HFFc6 (cell line): ENCODE measurements around the gene TMF1. TPM values are rescaled to one million over a fixed set of nuclear protein-coding genes. Genes with fewer than 3 reads are reported as not detected.

Experiments
- DNase-seq: peaks from one replicate; pipeline ENCODE4 v3.0.0-alpha.2; 2018
- H3K27ac Mint-ChIP-seq: 2 replicates; pipeline ENCODE4 v1.8.0; 2020; ENCODE audit warnings: mild to moderate bottlenecking, mixed read lengths
- H3K27me3 Mint-ChIP-seq: 2 replicates; pipeline ENCODE4 v1.8.0; 2021; ENCODE audit warnings: mild to moderate bottlenecking, moderate library complexity, mixed read lengths; ENCODE audit not compliant: insufficient read depth
- H3K36me3 Mint-ChIP-seq: 2 replicates; pipeline ENCODE4 v1.8.0; 2021; ENCODE audit warnings: low read depth, mixed read lengths
- H3K4me1 Mint-ChIP-seq: 2 replicates; pipeline ENCODE4 v1.8.0; 2020; ENCODE audit warnings: low read depth, mixed read lengths
- H3K4me3 Mint-ChIP-seq: 2 replicates; pipeline ENCODE4 v1.8.0; 2020; ENCODE audit warnings: mild to moderate bottlenecking, moderate library complexity, mixed read lengths
- H3K9me3 Mint-ChIP-seq: 2 replicates; pipeline ENCODE4 v1.8.0; 2020; ENCODE audit warnings: mild to moderate bottlenecking, mixed read lengths
- total RNA-seq, 6 experiments: library from RNA; stranded (reverse); fragmentation: NEBNext Ultra II Directional; extraction: Animal tissue kit (Norgen Biotek cat#: 25700); gene quantifications; 2 replicates in 1 of 6; 3 replicates in 5 of 6; pipeline ENCODE4 v1.2.3, GENCODE V29; 2021
- TF ChIP-seq, protein P1 (sequence below): fragments of 200-600 bp; sonication (generic); IDR thresholded peaks from 2 replicates; pipeline ENCODE4 v1.5.0; 2021; ENCODE audit warnings: antibody characterized with exemption, mild to moderate bottlenecking

Gene TMF1
- total RNA-seq, 6 experiments from 2014 or later, result 43.7 to 46.9 (median 45.2) TPM

DNA sequence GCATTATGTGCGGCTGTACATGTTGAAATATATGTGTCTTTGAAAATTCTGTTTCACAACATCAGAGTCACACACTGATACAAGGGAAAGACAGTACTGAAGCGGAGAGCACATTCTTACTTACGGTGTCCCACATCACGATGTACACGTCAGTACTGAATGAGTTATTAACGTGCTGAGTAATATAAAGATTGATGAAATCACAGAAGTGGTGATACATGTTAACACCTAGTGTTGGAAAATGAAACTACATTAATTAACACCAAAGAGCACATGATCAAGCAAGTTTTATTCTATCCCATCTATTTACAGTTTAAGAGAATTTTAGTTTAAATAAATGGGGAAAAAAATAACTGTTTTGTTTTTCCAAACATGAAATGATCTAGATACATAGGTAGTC is 54.2 kb downstream of the TMF1 start:
- no peak for DNase-seq
- Mint-ChIP-seq H3K9me3 (no peaks in the 10 kb centered on the region), H3K36me3 (peaks cover 41% of the 10 kb centered on the region), H3K27me3 (no peaks in the 10 kb centered on the region), H3K27ac (no peak overlapping the region), H3K4me1 (peaks cover 14% of the 10 kb centered on the region), H3K4me3 (no peak overlapping the region)
- TF ChIP-seq, protein P1, sequence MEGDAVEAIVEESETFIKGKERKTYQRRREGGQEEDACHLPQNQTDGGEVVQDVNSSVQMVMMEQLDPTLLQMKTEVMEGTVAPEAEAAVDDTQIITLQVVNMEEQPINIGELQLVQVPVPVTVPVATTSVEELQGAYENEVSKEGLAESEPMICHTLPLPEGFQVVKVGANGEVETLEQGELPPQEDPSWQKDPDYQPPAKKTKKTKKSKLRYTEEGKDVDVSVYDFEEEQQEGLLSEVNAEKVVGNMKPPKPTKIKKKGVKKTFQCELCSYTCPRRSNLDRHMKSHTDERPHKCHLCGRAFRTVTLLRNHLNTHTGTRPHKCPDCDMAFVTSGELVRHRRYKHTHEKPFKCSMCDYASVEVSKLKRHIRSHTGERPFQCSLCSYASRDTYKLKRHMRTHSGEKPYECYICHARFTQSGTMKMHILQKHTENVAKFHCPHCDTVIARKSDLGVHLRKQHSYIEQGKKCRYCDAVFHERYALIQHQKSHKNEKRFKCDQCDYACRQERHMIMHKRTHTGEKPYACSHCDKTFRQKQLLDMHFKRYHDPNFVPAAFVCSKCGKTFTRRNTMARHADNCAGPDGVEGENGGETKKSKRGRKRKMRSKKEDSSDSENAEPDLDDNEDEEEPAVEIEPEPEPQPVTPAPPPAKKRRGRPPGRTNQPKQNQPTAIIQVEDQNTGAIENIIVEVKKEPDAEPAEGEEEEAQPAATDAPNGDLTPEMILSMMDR, result peak; percentile 54

GRCh38 chr3:68996356-68996995 is 55.7 kb downstream of the TMF1 start:
- Mint-ChIP-seq H3K36me3 (peaks cover 51% of the 10 kb centered on the region), H3K9me3 (no peaks in the 10 kb centered on the region), H3K4me3 (no peak overlapping the region), H3K4me1 (peaks cover 14% of the 10 kb centered on the region), H3K27ac (peak overlapping the region; percentile 44), H3K27me3 (no peaks in the 10 kb centered on the region)
- DNase-seq, result peak; percentile 36
- TF ChIP-seq, protein P1, result no peak

- TF ChIP-seq, protein P1, result no peak
- no peaks in the 10 kb centered on the region for H3K27me3 Mint-ChIP-seq
- peak overlapping the region; percentile 31 for H3K4me3 Mint-ChIP-seq
- H3K4me1 Mint-ChIP-seq, result peaks cover 41% of the 10 kb centered on the region
- peak; percentile 61 for DNase-seq
- no peaks in the 10 kb centered on the region for H3K9me3 Mint-ChIP-seq
- H3K27ac Mint-ChIP-seq, result peak overlapping the region; percentile 62
- peaks cover 55% of the 10 kb centered on the region for H3K36me3 Mint-ChIP-seq
Measured at GRCh38 chr3:68988740-68989139, 63.4 kb downstream of the TMF1 start.

- no peak for DNase-seq
- H3K4me1 Mint-ChIP-seq, result peaks cover 41% of the 10 kb centered on the region
- no peak overlapping the region for H3K4me3 Mint-ChIP-seq
- TF ChIP-seq, protein P1, result no peak
- H3K36me3 Mint-ChIP-seq, result peaks cover 47% of the 10 kb centered on the region
- no peak overlapping the region for H3K27ac Mint-ChIP-seq
- H3K9me3 Mint-ChIP-seq, result no peaks in the 10 kb centered on the region
- no peaks in the 10 kb centered on the region for H3K27me3 Mint-ChIP-seq
Measured at GRCh38 chr3:68987322-68987721, 64.8 kb downstream of the TMF1 start.

GRCh38 chr3:68986496-68987208 is 65.5 kb downstream of the TMF1 start:
- no peak overlapping the region for H3K4me3 Mint-ChIP-seq
- peak overlapping the region; percentile 6; the same call in 1 of the 2 replicates for H3K27ac Mint-ChIP-seq
- no peaks in the 10 kb centered on the region for H3K27me3 Mint-ChIP-seq
- TF ChIP-seq, protein P1, result no peak
- H3K9me3 Mint-ChIP-seq, result no peaks in the 10 kb centered on the region
- peaks cover 40% of the 10 kb centered on the region for H3K36me3 Mint-ChIP-seq
- H3K4me1 Mint-ChIP-seq, result peaks cover 41% of the 10 kb centered on the region
- DNase-seq, result peak; percentile 12
